K562 (cell line): ENCODE measurements around the gene TTC39A. TPM values are rescaled to one million over a fixed set of nuclear protein-coding genes. Genes with fewer than 3 reads are reported as not detected.

Experiments
- BCOR ChIP-seq: fragments of 450-650 bp; IDR thresholded peaks from 2 replicates; pipeline ENCODE4 v1.6.1; 2016
- CREB3 ChIP-seq: fragments of 450-650 bp; conservative IDR thresholded peaks from 2 replicates; pipeline ENCODE4 v1.6.1; 2016; ENCODE audit warnings: missing genetic modification characterization, low read depth, mild to moderate bottlenecking, missing compliant biosample characterization, moderate library complexity
- DPF2 ChIP-seq: fragments of 450-650 bp; IDR thresholded peaks from 2 replicates; pipeline ENCODE4 v1.6.1; 2016
- FUS ChIP-seq: fragments of 200-400 bp; formaldehyde crosslinking; optimal IDR thresholded peaks from 2 replicates; pipeline ENCODE3; 2017; ENCODE audit warnings: low read depth, low read length
- HDAC1 ChIP-seq, 2 experiments: fragments of 450-650 bp; IDR thresholded peaks; 2 replicates each; pipeline ENCODE4 v1.6.1; 2016 to 2017; ENCODE audit warnings: inconsistent platforms in 1 of 2, mild to moderate bottlenecking in 1 of 2, moderate library complexity in 1 of 2
- HMBOX1 ChIP-seq: sonication (generic); IDR thresholded peaks from 2 replicates; pipeline ENCODE4 v1.6.1; 2016
- HMG20A ChIP-seq: fragments of 450-650 bp; formaldehyde crosslinking; conservative IDR thresholded peaks from 2 replicates; pipeline ENCODE4 v1.4.0; 2020; ENCODE audit warnings: mild to moderate bottlenecking, mixed read lengths
- KAT8 ChIP-seq: fragments of 450-650 bp; IDR thresholded peaks from 2 replicates; pipeline ENCODE4 v1.6.1; 2016; ENCODE audit warnings: low read depth, mild to moderate bottlenecking
- MLLT1 ChIP-seq, 2 experiments: fragments of 450-650 bp; IDR thresholded peaks; 2 replicates each; pipeline ENCODE4 v1.6.1; 2016
- MLX ChIP-seq, 2 experiments: fragments of 450-650 bp in 1 of 2; sonication (generic) in 1 of 2; formaldehyde crosslinking; conservative IDR thresholded peaks; 2 replicates each; pipeline versions ENCODE4 v1.4.0 to v1.8.1; 2020 to 2022; ENCODE audit warnings: mild to moderate bottlenecking in 1 of 2, missing genetic modification reagents in 1 of 2
- NCOA2 ChIP-seq, 2 experiments: fragments of 450-650 bp; IDR thresholded peaks; 2 replicates each; pipeline ENCODE4 v1.6.1; 2018; ENCODE audit warnings: mild to moderate bottlenecking in 2 of 2, moderate library complexity in 1 of 2; ENCODE audit not compliant: partially characterized antibody in 2 of 2
- PBX2 ChIP-seq, 2 experiments: IDR thresholded peaks in 1 of 2; conservative IDR thresholded peaks in 1 of 2; 2 replicates each; pipeline ENCODE4 v1.6.1; 2016; ENCODE audit warnings: low read depth in 2 of 2, mild to moderate bottlenecking in 1 of 2, missing compliant biosample characterization in 1 of 2, missing genetic modification characterization in 1 of 2, moderate library complexity in 1 of 2
- PCBP2 ChIP-seq: fragments of 200-400 bp; formaldehyde crosslinking; IDR thresholded peaks from 2 replicates; pipeline ENCODE4 v1.6.1; 2018; ENCODE audit warnings: low read length, low read depth, mild to moderate bottlenecking, moderate library complexity; ENCODE audit not compliant: poor library complexity, severe bottlenecking
- PHB2 ChIP-seq: fragments of 450-650 bp; IDR thresholded peaks from 2 replicates; pipeline ENCODE4 v1.6.1; 2017; ENCODE audit warnings: low read depth
- TAL1 ChIP-seq: fragments of 450-650 bp; IDR thresholded peaks from 2 replicates; pipeline ENCODE4 v1.6.1; 2016; ENCODE audit warnings: mild to moderate bottlenecking
- TCF3 ChIP-seq: sonication (generic); formaldehyde crosslinking; IDR thresholded peaks from 2 replicates; pipeline ENCODE4 v1.4.0; 2020; ENCODE audit warnings: mild to moderate bottlenecking, missing genetic modification reagents
- ZEB2 ChIP-seq: fragments of 450-650 bp; IDR thresholded peaks from 2 replicates; pipeline ENCODE4 v1.6.1; 2016
- ZFP36 ChIP-seq: fragments of 150-350 bp; IDR thresholded peaks from 2 replicates; pipeline ENCODE4 v1.6.1; 2018; ENCODE audit warnings: low read length, low read depth; ENCODE audit not compliant: partially characterized antibody
- ZNF431 ChIP-seq: sonication (generic); formaldehyde crosslinking; IDR thresholded peaks from 2 replicates; pipeline ENCODE4 v1.8.0; 2022; ENCODE audit warnings: mild to moderate bottlenecking, missing genetic modification reagents
- ZNF778 ChIP-seq: fragments of 450-650 bp; formaldehyde crosslinking; IDR thresholded peaks from 2 replicates; pipeline ENCODE4 v1.4.0; 2020; ENCODE audit warnings: mild to moderate bottlenecking, moderate library complexity
- ZNF780A ChIP-seq: fragments of 250-450 bp; sonication (Bioruptor Pico); IDR thresholded peaks from 2 replicates; pipeline ENCODE4 v1.5.0; 2021; ENCODE audit warnings: mild to moderate bottlenecking
- polyA plus RNA-seq, 8 experiments: library from polyadenylated mRNA; depleted of rRNA in 4 of 8; stranded (reverse) in 5 of 8; unstranded in 3 of 8; fragments of >200 nt; fragmentation: Nextera tagmentation in 2 of 8; fragmentation: Illumina TruSeq in 1 of 8; extraction: Ambion mirVana in 2 of 8; extraction: Trizol in 1 of 8; gene quantifications; 2 replicates each; pipeline versions ENCODE4 v1.2.1 to v1.2.3, GENCODE V29; 2011 to 2014; ENCODE audit warnings: inconsistent platforms in 1 of 8, missing spikeins in 1 of 8
- total RNA-seq, 7 experiments: library from RNA; depleted of rRNA in 6 of 7; stranded (reverse); fragments of >200 nt in 6 of 7; fragmentation: Illumina TruSeq in 2 of 7; extraction: Trizol in 2 of 7; gene quantifications; 2 replicates each; pipeline versions ENCODE4 v1.2.1 to v1.2.3, GENCODE V29; 2011 to 2021; ENCODE audit warnings: low replicate concordance in 1 of 7

TTC39A gene
- total and polyA plus RNA-seq, 9 of the 15 experiments (the other 6 are each of a cell fraction or from before 2014, with no cell fraction given) = 0.18 to 0.82 (median 0.35) TPM

GRCh38 chr1:51325878-51326755 lies 4.2 kb downstream of the TTC39A start (continued):
- TF ChIP-seq PBX2 (CRISPR knock-in tag; IDR thresholded peaks at IDR 0.05; ENCODE audit: low read depth) = no peak
- TF ChIP-seq PBX2 (tag; conservative IDR thresholded peaks at IDR 0.05; ENCODE audit: low read depth) = peak; percentile 82
- no peak for TF ChIP-seq HMG20A (CRISPR knock-in tag)
- peak; percentile 25; the same call in 1 of the 2 replicates for TF ChIP-seq DPF2
- TF ChIP-seq PHB2 = no peak
- TF ChIP-seq MLX (CRISPR knock-in tag; conservative IDR thresholded peaks at IDR 0.05) = no peak
- peak; percentile 11; the same call in 1 of the 2 replicates for TF ChIP-seq ZEB2
- TF ChIP-seq MLLT1 (IDR thresholded peaks at IDR 0.05) = 0 out of 4 replicates have a peak, but pooled peaks of 1 of the 2 experiments have one; percentile 34
- TF ChIP-seq FUS = no peak
- no peak for TF ChIP-seq CREB3 (tag)
- TF ChIP-seq ZFP36 = no peak
- no peak for TF ChIP-seq PCBP2
- TF ChIP-seq ZNF431 (CRISPR knock-in tag) = no peak
- no peak for TF ChIP-seq ZNF780A (CRISPR knock-in tag)
- peak in 1 of 2 experiments; percentile 12; a peak in 1 of 4 replicates for TF ChIP-seq HDAC1 (IDR thresholded peaks at IDR 0.05)
- TF ChIP-seq NCOA2 (IDR thresholded peaks at IDR 0.05; ENCODE audit: partially characterized antibody in 2 of 2) = no peak
- peak; percentile 29 for TF ChIP-seq HMBOX1
- TF ChIP-seq TCF3 (CRISPR knock-in tag) = peak; percentile 39; the same call in 1 of the 2 replicates
- TF ChIP-seq TAL1 = 0 out of 2 replicates have a peak, but pooled peaks have one; percentile 2
- TF ChIP-seq ZNF778 (CRISPR knock-in tag) = no peak
- TF ChIP-seq KAT8 = no peak
- TF ChIP-seq BCOR = no peak
